SW480 (cell line): ENCODE measurements around the gene AIFM3.
A peak's percentile ranks its signal among the peaks of the same experiment; 100 is the strongest.
"Not testable (repeated sequence)": the region's sequence is repeated elsewhere in the genome, so short reads cannot be mapped to it uniquely, and the experiment has no call there.

ENCODE experiments used
- DNase-seq: peaks from one replicate; pipeline ENCODE4 v3.0.0-alpha.2; 2016; ENCODE audit warnings: low spot score

AIFM3 gene

DNA sequence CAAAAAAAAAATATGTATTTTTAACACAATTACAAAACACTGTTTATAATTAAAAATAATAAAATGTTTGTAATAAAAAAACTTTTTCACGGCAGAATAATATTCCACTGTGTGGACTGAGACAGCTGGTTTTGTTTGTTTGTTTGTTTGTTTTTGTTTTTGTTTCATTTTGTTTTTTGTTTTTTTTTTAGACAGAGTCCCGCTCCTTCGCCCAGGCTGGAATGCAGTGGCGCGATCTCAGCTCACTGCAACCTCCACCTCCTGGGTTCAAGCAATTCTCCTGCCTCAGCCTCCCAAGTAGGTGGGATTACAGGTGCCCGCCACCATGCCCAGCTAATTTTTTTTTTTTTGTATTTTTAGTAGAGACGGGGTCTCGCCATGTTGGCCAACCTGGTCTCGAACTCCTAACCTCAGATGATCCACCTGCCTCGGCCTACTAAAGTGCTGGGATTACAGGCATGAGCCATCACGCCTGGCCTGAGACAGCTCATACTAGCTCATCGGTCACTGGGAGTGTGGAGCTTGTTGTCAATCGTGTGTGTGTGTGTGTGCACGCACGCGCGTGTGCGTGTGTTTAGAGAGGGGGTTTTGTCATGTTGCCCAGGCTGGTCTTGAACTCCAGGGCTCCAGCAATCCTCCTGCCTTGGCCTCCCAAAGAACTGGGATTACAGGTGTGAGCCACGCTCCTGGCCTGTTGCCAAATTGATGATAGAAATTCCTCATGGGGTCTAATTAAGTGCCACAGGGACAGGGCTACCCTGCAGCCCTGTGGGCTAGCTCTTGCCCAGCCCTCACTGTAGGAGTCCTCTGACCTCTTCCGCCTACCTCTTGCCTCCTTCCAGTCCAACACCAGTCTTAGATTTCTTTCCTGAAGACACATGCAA, 7.2 kb upstream of the AIFM3 start:
- no peak for DNase-seq

DNA sequence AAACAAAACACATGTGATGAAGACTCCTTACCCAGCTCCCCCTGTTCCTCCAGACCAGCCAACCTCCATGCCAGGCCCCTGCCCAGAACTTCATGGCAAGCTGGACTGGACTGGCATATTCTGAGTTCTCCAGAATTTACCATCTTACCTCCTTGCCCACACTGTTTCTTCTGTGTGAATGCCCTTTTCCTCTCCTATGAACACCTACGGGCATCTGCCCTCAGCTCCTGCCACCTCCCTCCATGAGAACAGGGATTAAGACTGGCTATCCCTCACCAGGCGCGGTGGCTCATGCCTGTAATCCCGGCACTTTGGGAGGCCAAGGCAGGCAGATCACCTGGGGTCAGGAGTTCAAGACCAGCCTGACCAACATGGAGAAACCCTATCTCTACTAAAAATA, 6.4 kb upstream of the AIFM3 start:
- DNase-seq = no peak

- no peak for DNase-seq
Observed at GRCh38 chr22:20962491-20962945, 4.5 kb upstream of the AIFM3 start.

- DNase-seq = no peak
Observed at GRCh38 chr22:20963201-20964052, 3.6 kb upstream of the AIFM3 start.

- DNase-seq = no peak
Observed at GRCh38 chr22:20964090-20964798, 2.8 kb upstream of the AIFM3 start.

DNA sequence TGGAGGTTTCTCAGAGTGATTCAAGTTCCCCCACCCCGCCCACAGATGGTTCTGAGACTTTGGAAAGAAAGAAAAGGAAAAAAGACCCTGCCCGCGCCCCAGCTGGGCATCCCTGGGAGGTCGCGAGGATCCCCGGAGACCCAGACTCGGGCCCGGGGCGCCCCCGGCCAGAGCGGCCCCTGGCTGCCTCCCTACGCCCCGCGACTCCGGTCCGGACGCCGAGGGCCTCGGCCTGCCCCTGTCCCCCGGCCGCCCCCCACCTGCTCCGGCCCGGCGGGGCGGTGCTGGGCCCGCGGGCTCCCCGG, 2.3 kb upstream of the AIFM3 start:
- no peak for DNase-seq

- no peak for DNase-seq
Observed at GRCh38 chr22:20965104-20965887, 1.8 kb upstream of the AIFM3 start.

GRCh38 chr22:20965888-20966855, 883 bp upstream of the AIFM3 start:
- DNase-seq = peak; percentile 56

DNA sequence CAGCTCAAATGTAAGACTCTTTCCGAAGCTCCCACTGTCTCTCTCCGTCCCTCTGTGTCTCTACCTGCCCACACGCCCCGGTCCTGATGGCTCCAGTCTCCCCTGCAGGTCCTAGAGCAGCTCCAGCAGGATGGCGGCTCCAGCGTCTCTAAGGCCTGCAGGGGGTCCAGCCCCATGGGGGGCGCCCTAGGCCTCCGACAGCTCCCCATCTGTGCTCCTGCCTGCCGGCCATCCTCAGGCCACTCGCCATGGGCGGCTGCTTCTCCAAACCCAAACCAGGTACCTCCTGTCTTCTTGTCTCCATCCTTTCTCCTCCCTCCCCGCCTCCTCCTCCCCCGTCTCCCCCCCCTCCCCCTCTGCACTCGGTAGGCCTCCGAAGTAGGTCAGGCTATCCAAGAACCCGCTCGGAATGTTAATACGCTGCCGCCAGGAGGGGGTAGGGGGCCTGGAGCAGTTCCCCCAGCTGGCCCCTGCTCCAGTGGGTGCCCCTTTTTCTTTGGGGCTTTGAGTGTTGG, 699 bp downstream of the AIFM3 start:
- DNase-seq = no peak

DNA sequence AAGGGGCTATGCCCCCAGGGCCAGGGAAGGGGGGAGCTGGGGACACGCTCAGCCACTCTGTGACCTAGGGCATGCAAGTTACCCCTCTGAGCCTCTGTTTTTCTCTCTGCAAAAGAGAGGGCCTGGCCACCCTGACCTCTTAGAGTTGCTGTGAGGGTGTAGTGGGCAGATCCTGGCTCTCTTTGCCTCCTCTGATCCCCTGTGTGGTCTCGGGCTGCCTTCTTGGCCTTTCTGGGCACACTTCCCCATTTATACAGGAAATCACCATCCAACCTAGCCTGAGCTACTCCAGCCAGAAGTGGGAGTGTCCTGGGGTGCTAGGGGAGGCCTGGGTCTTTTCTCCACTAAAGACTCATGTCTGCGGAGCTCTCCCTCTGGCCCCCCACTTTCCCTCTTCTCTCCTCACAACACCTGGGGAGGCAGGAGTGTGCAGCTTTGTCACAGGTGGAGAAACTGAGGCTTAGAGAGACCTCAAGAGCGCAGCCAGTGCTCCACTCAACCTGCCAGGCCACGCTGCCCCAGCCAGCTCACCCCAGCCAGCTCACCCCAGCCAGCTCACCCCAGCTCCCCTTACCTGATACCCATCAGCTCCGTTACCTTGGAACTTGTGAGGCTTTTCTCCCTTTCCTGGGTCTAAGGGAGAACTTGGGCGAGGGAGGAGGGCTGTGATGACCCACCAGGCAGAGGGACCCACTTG, 1.4 kb downstream of the AIFM3 start:
- no peak for DNase-seq

GRCh38 chr22:20970939-20971657, 4.0 kb downstream of the AIFM3 start:
- DNase-seq = no peak

DNA sequence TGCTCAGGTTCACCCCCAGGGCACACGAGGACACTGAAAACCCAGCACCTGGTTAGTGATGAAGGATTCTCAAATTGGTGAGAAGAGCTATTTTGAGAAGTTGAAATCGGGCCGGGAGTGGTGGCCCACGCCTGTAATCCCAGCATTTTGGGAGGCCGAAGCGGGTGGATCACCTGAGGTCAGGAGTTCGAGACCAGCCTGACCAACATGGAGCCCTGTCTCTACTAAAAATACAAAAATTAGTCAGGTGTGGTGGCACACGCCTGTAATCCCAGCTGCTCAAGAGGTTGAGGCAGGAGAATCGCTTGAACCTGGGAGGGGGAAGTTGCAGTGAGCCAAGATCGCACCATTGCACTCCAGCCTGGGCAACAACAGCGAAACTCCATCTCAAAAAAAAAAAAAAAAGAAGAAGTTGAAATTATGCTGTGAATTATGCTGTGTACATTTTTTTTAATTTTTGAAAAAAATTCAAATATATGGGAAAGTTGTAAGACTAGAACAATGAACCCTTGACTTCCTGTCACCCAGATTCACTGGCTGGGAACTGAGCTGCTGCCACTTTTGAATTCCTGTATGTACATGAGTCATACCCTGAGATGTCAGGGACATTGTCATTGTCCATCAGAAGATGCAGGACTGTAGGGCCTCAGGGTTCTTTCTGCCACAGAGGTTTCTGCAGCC, 5.1 kb downstream of the AIFM3 start:
- DNase-seq = not testable (repeated sequence)

- no peak for DNase-seq
Observed at GRCh38 chr22:20972933-20973577, 6.0 kb downstream of the AIFM3 start.

DNA sequence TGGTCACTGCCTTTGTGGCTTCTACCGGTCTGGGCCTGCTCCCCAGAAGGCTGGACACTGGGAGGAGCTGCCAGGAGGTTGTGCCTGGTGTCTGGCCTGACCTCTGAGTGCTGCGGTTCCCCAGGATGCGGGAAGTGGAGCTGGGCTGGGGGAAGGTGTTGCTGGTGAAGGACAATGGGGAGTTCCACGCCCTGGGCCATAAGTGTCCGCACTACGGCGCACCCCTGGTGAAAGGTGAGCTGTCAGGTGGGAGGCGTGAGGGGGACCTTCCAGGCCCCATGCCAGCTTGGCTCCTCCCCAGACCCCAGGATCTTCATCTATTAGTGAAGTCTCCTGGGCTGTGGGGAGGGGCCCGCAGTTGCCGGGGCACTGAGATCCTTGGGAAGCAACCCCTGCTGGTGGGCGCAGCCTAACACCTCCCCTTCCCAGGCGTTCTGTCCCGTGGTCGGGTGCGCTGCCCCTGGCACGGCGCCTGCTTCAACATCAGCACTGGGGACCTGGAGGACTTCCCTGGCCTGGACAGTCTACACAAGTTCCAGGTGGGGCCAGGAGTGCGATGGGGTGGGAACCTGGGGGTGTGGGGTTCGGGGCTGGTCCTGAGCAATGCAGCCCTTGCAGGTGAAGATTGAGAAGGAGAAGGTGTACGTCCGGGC, 6.7 kb downstream of the AIFM3 start:
- no peak for DNase-seq

GRCh38 chr22:20974336-20974955, 7.4 kb downstream of the AIFM3 start:
- no peak for DNase-seq

DNA sequence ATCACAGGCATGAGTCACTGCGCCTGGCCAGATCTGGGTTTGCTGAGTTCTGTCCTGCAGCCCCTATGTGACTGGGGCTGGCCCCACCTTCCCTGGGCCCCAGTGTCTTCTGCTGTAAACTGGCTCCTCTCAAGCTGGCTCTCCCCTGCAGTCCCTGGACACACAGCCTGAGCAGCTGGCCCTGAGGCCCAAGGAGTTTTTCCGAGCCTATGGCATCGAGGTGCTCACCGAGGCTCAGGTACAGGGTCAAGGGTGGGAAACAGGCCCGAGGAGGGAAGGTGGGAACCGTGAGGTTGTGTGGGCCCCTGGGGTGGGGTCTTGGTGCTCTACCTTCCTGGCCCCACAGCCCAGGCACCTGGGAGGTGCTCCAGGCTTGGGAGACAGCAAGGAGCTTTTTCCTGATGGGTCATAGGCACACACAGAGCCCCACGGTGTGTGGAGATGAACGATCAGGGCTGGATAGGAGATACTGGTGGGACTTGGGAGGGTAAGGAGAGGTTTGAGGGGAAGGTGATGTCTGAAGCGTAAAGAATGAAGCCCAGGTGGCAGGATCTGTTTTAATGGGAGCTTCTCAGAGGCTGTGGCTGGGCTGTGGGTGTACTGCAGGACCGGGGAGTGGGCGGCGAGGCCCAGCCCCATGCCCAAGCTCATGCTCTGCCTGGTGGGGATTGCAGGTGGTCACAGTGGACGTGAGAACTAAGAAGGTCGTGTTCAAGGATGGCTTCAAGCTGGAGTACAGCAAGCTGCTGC, 8.7 kb downstream of the AIFM3 start:
- no peak for DNase-seq
